GM12891 (cell line): ENCODE results near the gene AP4E1.

Source experiments
- DNase-seq: peaks from one replicate; pipeline ENCODE4 v3.0.0; 2011; ENCODE audit warnings: low spot score; ENCODE audit not compliant: insufficient read length
- FAIRE-seq: peaks from 2 replicates; lab custom pipeline; 2011; peaks lifted over from hg19 to GRCh38; lab: Jason Lieb, UNC
- PAX5 ChIP-seq: IDR thresholded peaks from 2 replicates; pipeline ENCODE4 v1.6.1; 2011; ENCODE audit warnings: low read length, moderate library complexity, mild to moderate bottlenecking; ENCODE audit not compliant: insufficient read depth, severe bottlenecking
- POLR2A ChIP-seq: IDR thresholded peaks from 2 replicates; pipeline ENCODE4 v1.6.1; 2011; ENCODE audit warnings: low read depth, low read length, control low read depth
- POLR2AphosphoS5 ChIP-seq: IDR thresholded peaks from 2 replicates; pipeline ENCODE4 v1.6.1; 2011; ENCODE audit warnings: low read depth, low read length, control low read depth
- POU2F2 ChIP-seq: IDR thresholded peaks from 2 replicates; pipeline ENCODE4 v1.6.1; 2011; ENCODE audit warnings: low read depth, mild to moderate bottlenecking, control low read depth, low read length, moderate library complexity
- SPI1 ChIP-seq: IDR thresholded peaks from 2 replicates; pipeline ENCODE4 v1.6.1; 2011; ENCODE audit warnings: low read depth, low read length, control low read depth
- TAF1 ChIP-seq: IDR thresholded peaks from 2 replicates; pipeline ENCODE4 v1.6.1; 2011; ENCODE audit warnings: low read depth, low read length, control low read depth

AP4E1 gene

DNA sequence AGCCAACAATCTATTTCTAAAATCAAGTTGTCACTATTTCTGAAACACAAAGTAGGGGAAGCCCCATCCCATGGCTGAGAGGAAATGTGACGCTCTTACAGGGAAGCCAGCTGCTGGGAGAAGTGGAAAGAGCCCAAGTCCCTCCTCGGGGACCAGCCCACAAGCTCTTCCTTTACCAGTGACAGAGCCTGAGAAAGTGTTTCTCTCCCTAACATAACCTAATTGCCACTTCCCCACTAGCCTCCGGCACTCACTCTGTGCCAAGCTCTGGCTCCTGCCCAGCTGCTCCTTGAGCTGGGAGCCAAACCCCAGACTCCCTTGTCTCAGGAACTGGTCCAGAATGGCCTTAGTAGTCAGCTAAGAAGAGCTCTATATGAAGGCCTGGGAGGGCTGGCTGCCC is 143.3 kb downstream of the AP4E1 start:
- TF ChIP-seq SPI1 = no peak
- no peak for TF ChIP-seq PAX5
- no peak for TF ChIP-seq POU2F2
- TF ChIP-seq POLR2AphosphoS5 = no peak
- no peak for TF ChIP-seq POLR2A
- no peak for TF ChIP-seq TAF1
- DNase-seq = no peak
- no peak for FAIRE-seq

DNA sequence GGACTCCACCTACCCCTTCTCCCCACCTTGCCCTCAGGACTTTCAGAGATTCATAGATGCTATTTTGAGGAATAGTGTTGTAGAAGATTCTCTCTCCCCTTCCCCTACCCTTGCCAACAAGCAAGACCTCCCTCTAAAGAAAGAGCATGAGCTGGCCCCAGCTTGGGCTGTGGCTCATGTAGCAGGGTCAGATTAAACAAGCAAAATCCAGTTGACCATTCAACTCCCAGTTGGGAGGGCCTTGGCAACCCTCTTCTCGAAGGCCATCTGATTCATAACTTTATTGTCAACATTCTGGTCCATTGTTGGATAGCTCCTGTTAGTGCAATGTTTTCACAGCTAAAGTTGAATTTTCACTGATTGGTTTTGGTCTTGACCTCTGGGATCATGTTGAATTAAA is 145.1 kb downstream of the AP4E1 start:
- DNase-seq = no peak
- no peak for TF ChIP-seq SPI1
- FAIRE-seq = no peak

DNA sequence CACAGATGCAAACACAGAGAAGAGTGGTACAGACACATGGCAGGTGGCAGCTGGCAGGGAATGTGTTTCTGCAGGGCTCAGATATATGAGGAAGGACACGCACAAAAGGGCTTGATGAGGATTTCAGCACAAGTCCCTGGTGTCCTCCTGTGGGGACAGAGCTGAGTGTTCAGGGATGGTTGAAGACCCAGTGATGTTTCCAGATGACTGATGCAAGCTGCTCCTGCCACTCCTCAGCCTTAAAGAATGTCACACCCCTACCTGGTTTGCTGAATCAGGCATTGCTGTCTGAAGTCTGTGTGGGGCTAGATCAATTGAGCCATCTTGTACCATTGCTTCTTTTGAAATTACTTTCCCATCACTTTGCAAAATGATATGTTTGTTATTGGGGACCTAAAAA is 146.1 kb downstream of the AP4E1 start:
- TF ChIP-seq SPI1 (no peak), POLR2AphosphoS5 (no peak), TAF1 (no peak), PAX5 (no peak), POLR2A (no peak), POU2F2 (no peak)
- DNase-seq (no peak), FAIRE-seq (no peak)
